Upper lobe of left lung (tissue), 4 donors: ENCODE results near the gene ATP6AP2.

Source experiments
- CTCF ChIP-seq, 6 experiments: fragments of 450-650 bp in 4 of 6; fragments of 200-600 bp in 2 of 6; sonication (generic) in 2 of 6; IDR thresholded peaks; one replicate each; pipeline ENCODE4 v1.5.1; 2016 to 2019; ENCODE audit warnings: antibody characterized with exemption in 6 of 6
- EP300 ChIP-seq, 4 donors: sonication (generic); formaldehyde crosslinking; IDR thresholded peaks; one replicate each; pipeline ENCODE4 v1.5.1; 2017; ENCODE audit warnings: antibody characterized with exemption in 4 of 4, control low read depth in 2 of 4
- POLR2A ChIP-seq, 4 donors: fragments of 450-650 bp; IDR thresholded peaks; one replicate each; pipeline ENCODE4 v1.5.1; 2016 to 2017; ENCODE audit warnings: antibody characterized with exemption in 4 of 4, mild to moderate bottlenecking in 2 of 4

GRCh38 chrX:40564447-40564846 lies 16.3 kb upstream of the ATP6AP2 start:
- TF ChIP-seq EP300 (IDR thresholded peaks at IDR 0.05) (no peak), CTCF (IDR thresholded peaks at IDR 0.05) (no peak), POLR2A (IDR thresholded peaks at IDR 0.05) (no peak)
